HG02759 (cell line): ENCODE data around the gene SLC30A7.

Experiments used
- ATAC-seq: cut with Tn5 transposase; IDR thresholded peaks from one replicate; pipeline ENCODE4 v1.9.1; 2021; ENCODE audit warnings: mild to moderate bottlenecking, moderate library complexity; ENCODE audit not compliant: unreplicated experiment

Gene SLC30A7

DNA sequence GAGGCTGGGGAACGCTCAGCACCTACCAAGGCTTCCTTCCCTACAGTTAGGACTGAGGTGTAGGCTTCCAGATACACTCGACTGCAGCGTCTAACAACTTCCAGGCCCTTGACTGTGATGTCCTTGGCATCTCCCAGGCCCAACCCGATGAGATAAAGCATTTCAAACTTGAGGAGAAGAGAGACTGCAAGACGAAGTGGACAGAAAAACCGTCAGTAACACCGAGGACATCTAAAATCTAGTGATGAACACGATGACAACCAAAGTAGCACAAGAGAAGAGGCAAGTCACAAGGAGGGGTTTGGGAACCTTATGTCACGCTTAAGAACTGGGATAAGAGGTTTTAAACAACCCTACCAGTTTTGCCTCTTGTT is 129.4 kb downstream of the SLC30A7 start:
- ATAC-seq: peak; percentile 34

DNA sequence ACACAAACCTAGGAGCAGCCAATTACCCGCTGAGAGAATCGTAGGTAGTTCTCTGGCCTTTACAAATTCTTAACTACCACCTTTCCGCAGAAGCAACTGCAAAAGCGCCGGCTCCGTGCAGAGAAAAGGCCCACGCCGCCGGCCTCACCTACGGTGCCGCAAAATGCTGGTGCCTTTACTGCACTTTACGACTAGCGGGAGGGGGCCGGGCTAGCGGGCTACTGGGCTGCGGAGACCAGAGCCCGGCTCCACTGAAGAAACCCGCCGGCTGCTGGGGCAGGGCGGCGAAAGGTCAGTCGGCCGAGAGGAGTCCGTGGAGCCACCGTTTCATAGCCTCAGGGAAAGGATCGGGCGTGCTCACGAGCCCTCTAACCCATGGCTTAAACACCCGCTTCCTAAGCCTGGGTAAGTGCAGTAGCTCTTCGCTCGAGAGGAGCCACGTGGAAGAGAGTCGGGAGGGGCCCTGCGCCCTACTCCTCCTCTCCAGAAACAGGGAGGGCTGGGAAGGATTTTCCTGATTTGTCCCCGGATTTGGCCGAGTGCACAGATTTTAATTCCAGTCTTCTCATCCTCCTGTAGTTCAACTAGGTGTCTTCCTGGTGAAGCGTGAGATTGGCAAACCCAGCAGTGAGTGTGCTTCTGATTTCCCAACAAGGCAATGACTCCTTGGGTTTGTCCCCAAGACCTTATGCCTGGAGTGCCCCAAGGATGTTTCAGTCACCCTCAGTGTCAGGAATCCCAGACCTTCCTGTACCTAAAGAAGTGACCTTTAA is 130.0 kb downstream of the SLC30A7 start, which contains the start of gene DPH5:
TSS of gene DPH5 (minus strand) at position 128 of the 773 bp plus-strand sequence. CDS start 341 bp downstream, outside the sequence.
- peak; percentile 88 for ATAC-seq

- no peak for ATAC-seq
These were observed 130.5 kb downstream of the SLC30A7 start for GRCh38 chr1:101026430-101026788.

DNA sequence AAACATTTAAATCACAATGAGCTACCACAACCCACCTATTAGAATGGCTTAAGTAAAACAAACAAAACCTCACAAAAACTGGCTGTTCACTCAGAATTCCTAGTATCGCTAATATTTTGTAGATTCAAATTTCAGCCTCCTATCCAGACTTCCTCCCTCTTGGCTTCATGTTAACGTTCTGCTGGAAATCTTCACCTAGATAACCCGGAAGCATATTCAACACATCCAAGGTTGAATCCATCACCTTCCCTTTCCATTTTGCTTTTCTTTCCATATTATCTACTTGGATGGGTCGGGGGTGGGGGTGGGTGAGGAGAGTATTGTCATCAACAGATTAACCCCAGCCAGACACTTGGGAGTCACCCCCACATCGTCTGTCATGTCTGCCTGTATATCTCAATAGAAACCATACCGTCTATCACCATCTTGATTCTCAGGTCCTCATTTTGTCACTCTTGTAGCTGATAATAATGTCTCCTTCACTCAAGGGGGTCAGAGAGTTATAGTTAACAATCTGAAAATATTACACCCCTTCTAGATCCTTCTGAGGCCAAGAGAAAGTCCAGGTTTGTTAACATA is 131.4 kb downstream of the SLC30A7 start:
- ATAC-seq: no peak

GRCh38 chr1:101028466-101028865 is 132.6 kb downstream of the SLC30A7 start:
- ATAC-seq: no peak

DNA sequence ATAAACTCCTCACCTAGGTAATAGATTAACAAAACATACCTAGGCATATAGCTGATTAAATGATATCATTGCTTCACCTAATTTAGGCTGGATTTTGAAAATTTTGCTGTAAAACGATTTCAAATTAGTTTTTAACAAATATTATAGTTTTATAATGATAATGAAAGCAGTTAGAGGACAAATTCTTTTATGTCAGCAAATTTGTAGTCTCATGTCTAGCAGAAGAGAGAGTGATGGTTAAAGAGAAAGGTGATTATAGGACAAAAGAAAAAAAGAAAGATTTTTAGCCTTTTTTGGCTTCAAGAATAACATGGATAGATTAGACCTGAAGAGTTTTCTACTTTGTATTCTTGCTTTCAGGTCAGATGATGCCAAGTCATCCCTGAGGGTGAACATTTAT is 133.3 kb downstream of the SLC30A7 start:
- ATAC-seq: no peak

DNA sequence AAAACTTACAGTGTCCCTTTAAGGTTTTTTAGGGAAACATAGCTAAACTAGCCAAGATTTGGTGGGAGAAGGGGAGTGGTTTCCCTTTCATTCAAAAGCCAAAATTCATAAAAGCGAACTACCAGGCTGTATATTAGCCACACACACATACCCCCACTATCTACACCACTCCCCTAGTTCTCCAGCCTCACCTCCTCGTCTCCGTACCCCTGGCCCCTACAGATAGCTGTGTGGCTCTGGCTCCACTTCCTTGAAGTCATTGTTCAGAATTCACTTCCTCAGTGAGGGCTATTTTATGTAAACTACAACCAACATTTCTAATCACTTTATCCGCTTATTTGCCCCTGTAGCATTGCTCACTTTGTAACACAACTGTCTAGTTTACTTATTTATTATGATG is 135.0 kb downstream of the SLC30A7 start:
- ATAC-seq: no peak
